Transverse colon (tissue), 4 donors: ENCODE data around the gene ACBD3.

Experiments used
- CTCF ChIP-seq, 5 experiments: fragments of 200-600 bp in 3 of 5; fragments of 450-650 bp in 2 of 5; sonication (generic) in 3 of 5; IDR thresholded peaks; 1 replicate in 2 of 5; 2 replicates in 3 of 5; pipeline ENCODE4 v1.5.1; 2016 to 2017; ENCODE audit warnings: antibody characterized with exemption in 5 of 5, inconsistent platforms in 3 of 5, mild to moderate bottlenecking in 2 of 5, moderate library complexity in 1 of 5
- POLR2A ChIP-seq: fragments of 450-650 bp; IDR thresholded peaks from one replicate; pipeline ENCODE4 v1.6.1; 2016; ENCODE audit warnings: antibody characterized with exemption, mild to moderate bottlenecking, moderate library complexity
- POLR2AphosphoS5 ChIP-seq, 3 donors: sonication (generic); formaldehyde crosslinking; IDR thresholded peaks; one replicate each; pipeline ENCODE4 v1.6.1; 2016; ENCODE audit warnings: antibody characterized with exemption in 3 of 3

GRCh38 chr1:226111883-226112261 is 74.7 kb downstream of the ACBD3 start:
- no peak for TF ChIP-seq CTCF (IDR thresholded peaks at IDR 0.05)
- TF ChIP-seq POLR2A: no peak
- TF ChIP-seq POLR2AphosphoS5 (IDR thresholded peaks at IDR 0.05): no peak
